Cerebellar cortex (tissue), 1 donor: ENCODE results near the gene SLC39A11.

Experiments used
- DNase-seq: peaks from one replicate; pipeline ENCODE4 v3.0.0-alpha.2; 2015; ENCODE audit warnings: low spot score

Gene SLC39A11

GRCh38 chr17:72683506-72684404, 408.7 kb downstream of the SLC39A11 start:
- DNase-seq = no peak

DNA sequence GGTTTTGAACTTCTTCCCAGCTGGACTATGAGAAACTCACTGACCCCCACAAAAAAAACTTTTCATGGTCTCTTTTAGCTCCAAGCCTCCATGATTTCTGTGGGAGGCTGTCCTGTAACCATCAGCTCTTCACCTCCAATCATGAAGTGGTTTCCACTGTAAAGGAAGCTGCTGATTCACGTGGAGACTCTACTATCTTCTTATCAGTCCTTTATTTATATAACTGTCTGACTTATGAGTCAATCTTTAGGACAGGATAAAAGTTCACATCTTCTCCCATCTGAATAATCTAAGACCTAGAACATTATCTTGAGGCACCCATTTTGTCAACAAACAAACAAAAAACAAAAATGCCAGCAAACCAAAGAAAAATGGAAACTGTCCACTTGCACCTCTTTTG, 409.9 kb downstream of the SLC39A11 start:
- no peak for DNase-seq

GRCh38 chr17:72681844-72682243, 410.6 kb downstream of the SLC39A11 start:
- no peak for DNase-seq

- DNase-seq = no peak
Observed at GRCh38 chr17:72677714-72678390, 414.6 kb downstream of the SLC39A11 start.

DNA sequence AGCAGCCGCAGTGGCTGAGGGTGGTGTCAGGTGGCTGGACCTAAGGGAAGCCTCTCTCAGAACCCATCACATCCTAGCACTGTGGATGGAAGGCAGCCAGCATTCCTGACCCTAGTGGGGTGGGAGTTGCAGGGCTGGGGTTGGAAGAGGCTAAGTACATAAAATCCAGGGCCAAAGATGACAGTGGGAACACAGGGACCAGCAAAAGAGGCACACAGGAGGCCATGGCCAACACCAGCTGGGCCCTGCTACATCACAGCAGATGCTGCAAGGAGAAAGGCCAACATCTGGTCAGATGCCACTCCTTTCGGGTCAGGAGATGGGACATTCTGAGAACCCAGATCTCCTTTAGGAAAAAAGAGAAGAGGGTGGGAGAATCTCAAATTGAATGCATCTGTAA, 415.4 kb downstream of the SLC39A11 start:
- no peak for DNase-seq

DNA sequence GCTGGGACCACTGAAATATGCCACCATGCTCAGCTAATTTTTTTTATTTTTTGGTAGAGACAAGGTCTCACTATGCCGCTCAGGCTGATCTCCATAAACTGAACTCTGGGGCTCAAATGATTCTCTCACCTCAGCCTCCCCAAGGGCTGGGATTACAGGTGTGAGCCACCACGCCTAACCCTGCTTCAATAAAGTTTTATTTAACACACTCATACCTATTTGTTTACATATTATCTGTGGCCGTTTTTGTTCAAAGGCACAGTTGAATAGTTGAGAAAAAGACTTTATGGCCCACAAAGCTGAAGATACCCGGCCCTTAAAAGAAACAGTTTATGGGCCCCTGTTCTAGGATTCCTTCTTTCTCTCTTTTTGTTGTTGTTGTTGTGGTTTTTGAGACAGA, 419.8 kb downstream of the SLC39A11 start:
- no peak for DNase-seq

DNA sequence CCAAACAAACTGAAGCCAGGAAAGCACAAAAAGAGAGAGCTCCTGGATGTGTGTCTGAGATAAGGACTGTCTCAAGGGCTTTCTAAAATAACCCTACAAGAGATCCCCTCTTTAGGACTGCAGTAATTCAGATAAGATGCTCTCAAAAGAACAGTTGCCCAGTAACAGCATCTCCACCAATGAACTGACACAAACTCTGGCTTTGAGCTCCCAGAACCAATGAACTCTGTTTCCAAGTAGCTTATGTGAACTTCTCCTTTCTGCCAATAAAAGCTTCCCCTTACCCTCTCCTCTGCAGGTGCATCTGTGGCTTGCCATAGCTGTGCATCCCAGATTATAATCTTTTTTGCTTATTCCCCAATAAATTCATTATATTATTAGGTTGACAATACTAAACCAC, 421.5 kb downstream of the SLC39A11 start:
- no peak for DNase-seq

GRCh38 chr17:72667096-72668063, 425.1 kb downstream of the SLC39A11 start:
- no peak for DNase-seq

DNA sequence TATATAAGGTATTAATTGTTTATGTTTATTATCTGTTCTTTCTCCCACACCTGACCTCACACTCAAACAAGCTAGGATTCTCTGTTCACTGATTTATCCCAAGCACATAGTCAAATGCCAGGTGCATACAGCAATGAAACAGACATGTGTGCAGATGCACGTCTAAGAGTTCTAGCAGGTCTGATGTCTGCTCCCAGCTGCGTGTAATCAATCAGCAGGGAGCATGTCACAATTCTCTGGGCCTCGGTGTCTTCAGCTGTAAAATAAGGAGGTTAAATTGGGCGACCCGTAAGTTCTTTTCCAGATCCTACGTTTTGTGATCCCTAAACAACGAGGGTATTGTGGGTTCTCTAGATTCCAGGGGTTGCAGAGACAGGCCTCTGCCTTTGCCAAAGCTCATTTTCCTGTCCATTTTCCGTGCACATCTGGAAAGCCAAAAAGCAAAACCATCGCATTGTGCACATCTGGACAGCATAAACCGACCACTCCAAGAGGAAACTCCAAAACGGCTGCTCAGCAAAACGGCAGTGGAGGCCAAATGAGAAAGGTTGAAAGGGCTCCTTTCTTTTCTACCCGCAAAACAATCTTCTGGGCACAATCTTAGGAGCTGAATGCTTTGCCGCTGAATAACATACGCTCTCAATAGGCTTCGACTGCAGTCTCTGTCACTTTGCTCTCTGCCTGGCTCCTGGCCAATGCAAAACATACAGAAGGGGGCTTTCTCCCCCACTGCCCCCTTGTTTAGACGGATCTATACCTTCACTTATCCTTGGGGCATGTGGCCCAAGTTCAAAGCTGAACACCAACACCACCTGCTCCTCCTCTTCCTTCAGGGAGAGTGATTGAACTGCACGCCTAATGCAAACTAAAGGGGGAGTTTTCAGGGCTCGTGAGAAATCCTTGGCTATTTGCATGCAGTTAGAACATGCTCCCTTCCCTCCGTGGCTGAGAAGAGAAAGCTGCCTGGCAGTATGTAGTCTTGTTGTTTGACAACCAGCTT, 426.3 kb downstream of the SLC39A11 start:
- DNase-seq = no peak

DNA sequence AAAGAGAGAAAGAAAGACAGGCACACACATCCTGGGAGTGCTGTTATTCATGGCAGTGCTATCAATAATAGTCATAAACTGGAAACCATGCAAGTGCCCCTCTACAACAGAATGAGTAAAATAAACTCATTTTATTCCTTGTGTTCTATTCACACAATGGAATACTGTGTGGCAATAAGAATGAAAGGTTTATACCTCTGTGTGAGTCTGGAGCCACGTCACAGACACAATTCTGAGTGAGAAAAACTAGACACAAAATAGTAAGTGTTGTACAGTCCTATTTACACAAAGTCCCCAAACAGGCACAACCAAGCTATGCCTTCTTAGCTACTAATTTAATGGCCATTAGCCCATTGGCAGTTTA, 429.7 kb downstream of the SLC39A11 start:
- no peak for DNase-seq

- DNase-seq = no peak
Observed at GRCh38 chr17:72661945-72662826, 430.3 kb downstream of the SLC39A11 start.

DNA sequence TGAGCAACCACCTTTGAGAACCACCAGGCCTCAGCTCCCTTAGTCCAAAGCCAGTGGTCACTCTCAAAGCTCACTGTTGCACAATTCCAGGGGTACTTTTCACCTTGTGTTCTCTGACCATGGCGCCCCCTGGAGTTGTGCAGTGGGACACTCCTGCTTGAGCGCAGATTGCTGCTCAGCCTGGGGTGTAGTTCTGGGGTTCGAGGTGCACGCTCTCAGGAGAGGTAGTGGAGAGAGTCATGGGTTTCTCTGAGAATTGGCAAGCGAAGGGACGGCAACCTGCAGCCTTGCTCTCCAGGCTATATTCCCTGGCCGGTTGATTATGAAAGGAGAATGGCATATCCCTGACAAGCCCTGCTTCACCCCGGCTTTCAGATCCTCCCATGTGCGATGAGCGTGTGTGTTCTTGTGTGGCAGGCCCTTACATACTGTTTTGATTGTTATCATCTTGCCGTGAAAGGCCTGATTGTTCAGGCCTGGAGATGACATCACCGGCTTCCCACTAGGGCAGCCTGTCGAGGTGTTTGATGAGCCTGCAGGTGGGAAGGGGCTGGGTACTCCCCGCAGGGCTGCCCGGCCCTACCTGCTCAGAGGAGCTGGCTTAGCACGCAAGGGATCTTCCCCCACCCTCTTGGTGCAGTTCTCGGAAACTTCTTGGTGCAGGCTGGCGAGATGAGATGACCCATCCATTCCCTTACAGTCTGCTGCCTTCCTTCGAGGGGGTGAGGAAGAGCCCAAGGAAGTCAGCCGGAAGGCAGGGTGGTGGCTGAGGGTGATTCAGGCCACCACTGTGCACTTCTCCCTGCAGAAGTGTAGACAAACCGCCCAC, 431.2 kb downstream of the SLC39A11 start:
- DNase-seq = no peak

DNA sequence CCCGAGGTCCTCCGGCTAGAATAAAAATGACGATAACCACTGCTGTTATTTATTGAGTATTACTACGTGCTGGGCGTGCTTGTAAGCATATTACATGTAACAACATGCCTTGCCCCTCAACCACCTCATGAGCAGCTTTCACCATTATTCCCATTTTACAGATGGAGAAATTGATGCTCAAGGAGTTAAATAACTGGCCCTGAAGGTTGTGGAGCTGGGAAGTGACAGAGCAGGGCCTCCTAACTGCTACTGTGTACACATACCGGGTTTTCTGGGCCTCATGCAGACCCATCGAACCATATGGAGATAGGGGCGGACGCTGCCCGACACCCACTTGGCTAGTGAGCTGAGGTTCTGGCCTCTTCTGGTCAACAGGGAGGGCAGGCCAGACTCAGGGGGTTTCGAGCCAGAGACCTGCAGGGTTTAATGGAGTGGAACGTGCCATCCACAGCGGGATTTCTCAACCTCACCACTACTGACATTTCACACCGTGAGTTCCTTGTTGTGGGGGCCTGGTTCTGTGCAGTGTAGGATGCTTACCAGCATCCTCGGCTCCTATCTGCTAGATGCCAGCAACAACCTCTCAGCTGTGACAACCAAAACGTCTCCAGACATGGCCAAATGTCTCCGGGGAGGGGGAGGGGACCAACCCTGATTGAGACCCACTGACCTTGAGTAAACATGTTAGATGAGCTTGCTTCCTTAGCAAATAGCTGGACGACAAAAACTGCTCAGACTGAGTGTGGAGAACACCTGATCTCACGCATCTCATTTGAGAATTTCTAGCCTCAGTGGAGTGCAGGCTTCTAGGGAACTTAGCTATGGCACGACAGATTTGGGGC, 432.0 kb downstream of the SLC39A11 start:
- no peak for DNase-seq

DNA sequence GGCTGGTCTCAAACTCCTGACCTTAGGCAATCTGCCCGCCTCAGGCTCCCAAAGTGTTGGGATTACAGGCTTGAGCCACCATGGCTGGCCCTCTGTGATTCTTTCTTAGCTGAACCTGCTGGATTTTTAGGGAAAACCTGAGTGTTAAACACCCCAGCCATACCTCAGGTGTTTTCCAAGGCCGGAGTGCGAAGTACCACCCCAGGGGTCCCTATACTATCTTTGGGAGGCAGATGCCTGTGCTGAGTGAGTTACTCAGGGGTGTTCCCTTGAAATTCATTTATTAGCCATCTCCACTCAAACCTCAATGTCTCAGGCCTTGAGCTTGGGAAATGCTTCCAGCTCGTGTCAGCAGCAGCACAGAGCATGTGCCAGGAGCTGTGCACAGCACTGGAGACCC, 432.7 kb downstream of the SLC39A11 start:
- DNase-seq = no peak

GRCh38 chr17:72658675-72659074, 433.8 kb downstream of the SLC39A11 start:
- DNase-seq = no peak

- no peak for DNase-seq
Observed at GRCh38 chr17:72657467-72658317, 434.8 kb downstream of the SLC39A11 start.

GRCh38 chr17:72656130-72656763, 436.2 kb downstream of the SLC39A11 start:
- peak; percentile 9 for DNase-seq
